HEK293 (cell line): ENCODE measurements around the gene PET100.

Source experiments
- CTCF ChIA-PET: fragments of 350-600 bp; formaldehyde crosslinking; extraction: SDS; loops from one replicate; lab custom pipeline; 2021; ENCODE audit warnings: antibody characterized with exemption; lab: Yijun Ruan, JAX
- POLR2A ChIA-PET: fragments of 300-600 bp; formaldehyde crosslinking; extraction: SDS; loops from one replicate; lab custom pipeline; 2020; ENCODE audit warnings: antibody characterized with exemption, inconsistent platforms; lab: Yijun Ruan, JAX
- H3K27ac ChIP-seq: fragments of 200-500 bp; sonication (Bioruptor generic); 2 replicates; pipeline ENCODE4 v1.5.1; 2014; ENCODE audit warnings: low read depth, low read length, control low read depth, inconsistent platforms; ENCODE audit errors: extremely low read depth
- H3K36me3 ChIP-seq, 2 experiments: fragments of 200-500 bp in 1 of 2; sonication (Bioruptor generic) in 1 of 2; 1 replicate in 1 of 2; 2 replicates in 1 of 2; pipeline ENCODE4 v1.5.1; 2014 to 2017; ENCODE audit warnings: inconsistent platforms in 2 of 2, low read length in 2 of 2; ENCODE audit not compliant: control insufficient read depth in 2 of 2, insufficient read depth in 1 of 2
- H3K4me1 ChIP-seq: fragments of 200-500 bp; sonication (Bioruptor generic); 2 replicates; pipeline ENCODE4 v1.5.1; 2014; ENCODE audit warnings: mild to moderate bottlenecking, low read length, inconsistent platforms; ENCODE audit not compliant: control insufficient read depth, insufficient read depth
- H3K4me3 ChIP-seq: 2 replicates; pipeline ENCODE4 v1.5.1; 2011; ENCODE audit warnings: low read depth, mild to moderate bottlenecking, control low read depth, low read length, moderate library complexity
- H3K9me3 ChIP-seq: fragments of 200-500 bp; sonication (Bioruptor generic); 2 replicates; pipeline ENCODE4 v1.5.1; 2014; ENCODE audit warnings: low read depth, low read length, inconsistent platforms; ENCODE audit not compliant: control insufficient read depth, insufficient read depth
- BCL11A ChIP-seq: fragments of 450-650 bp; formaldehyde crosslinking; IDR thresholded peaks from 2 replicates; pipeline ENCODE4 v1.5.1; 2016; ENCODE audit warnings: low read depth, missing biosample characterization, missing genetic modification characterization
- GLI2 ChIP-seq: fragments of 450-650 bp; formaldehyde crosslinking; IDR thresholded peaks from 2 replicates; pipeline ENCODE4; 2017; ENCODE audit warnings: missing biosample characterization, missing genetic modification characterization, low read depth, borderline replicate concordance
- GLIS1 ChIP-seq: fragments of 450-650 bp; formaldehyde crosslinking; IDR thresholded peaks from 2 replicates; pipeline ENCODE4 v1.5.1; 2016; ENCODE audit warnings: missing biosample characterization, missing genetic modification characterization
- KLF10 ChIP-seq: fragments of 450-650 bp; IDR thresholded peaks from 2 replicates; pipeline ENCODE4 v1.5.1; 2018; ENCODE audit warnings: missing biosample characterization, mild to moderate bottlenecking, missing genetic modification characterization
- OVOL3 ChIP-seq: fragments of 450-650 bp; formaldehyde crosslinking; IDR thresholded peaks from 2 replicates; pipeline ENCODE4 v1.5.1; 2016; ENCODE audit warnings: missing biosample characterization, missing genetic modification characterization
- SCRT2 ChIP-seq: fragments of 450-650 bp; formaldehyde crosslinking; IDR thresholded peaks from 2 replicates; pipeline ENCODE4 v1.5.1; 2016; ENCODE audit warnings: missing biosample characterization, missing genetic modification characterization
- ZBTB1 ChIP-seq: fragments of 450-650 bp; formaldehyde crosslinking; IDR thresholded peaks from 2 replicates; pipeline ENCODE4 v1.5.1; 2016; ENCODE audit warnings: missing biosample characterization, missing genetic modification characterization
- ZBTB20 ChIP-seq: fragments of 450-650 bp; formaldehyde crosslinking; IDR thresholded peaks from 2 replicates; pipeline ENCODE4 v1.5.1; 2016; ENCODE audit warnings: missing biosample characterization, missing genetic modification characterization
- ZFP37 ChIP-seq: fragments of 450-650 bp; formaldehyde crosslinking; IDR thresholded peaks from 2 replicates; pipeline ENCODE4 v1.5.1; 2016; ENCODE audit warnings: missing biosample characterization, missing genetic modification characterization
- ZNF133 ChIP-seq: fragments of 450-650 bp; formaldehyde crosslinking; IDR thresholded peaks from 2 replicates; pipeline ENCODE4 v1.5.1; 2016; ENCODE audit warnings: missing biosample characterization, missing genetic modification characterization
- ZNF146 ChIP-seq: fragments of 450-650 bp; formaldehyde crosslinking; IDR thresholded peaks from 2 replicates; pipeline ENCODE4 v1.5.1; 2016; ENCODE audit warnings: missing biosample characterization, missing genetic modification characterization
- ZNF19 ChIP-seq: fragments of 450-650 bp; formaldehyde crosslinking; IDR thresholded peaks from 2 replicates; pipeline ENCODE4; 2016; ENCODE audit warnings: missing biosample characterization, missing genetic modification characterization, low read depth
- ZNF23 ChIP-seq: fragments of 450-650 bp; formaldehyde crosslinking; IDR thresholded peaks from 2 replicates; pipeline ENCODE4 v1.5.1; 2016; ENCODE audit warnings: missing biosample characterization, missing genetic modification characterization, borderline replicate concordance
- ZNF350 ChIP-seq: fragments of 450-650 bp; formaldehyde crosslinking; IDR thresholded peaks from 2 replicates; pipeline ENCODE4 v1.5.0; 2017; ENCODE audit warnings: missing biosample characterization, mild to moderate bottlenecking, missing genetic modification characterization
- ZNF394 ChIP-seq: fragments of 450-650 bp; formaldehyde crosslinking; IDR thresholded peaks from 2 replicates; pipeline ENCODE4 v1.5.1; 2016; ENCODE audit warnings: missing biosample characterization, missing genetic modification characterization, mild to moderate bottlenecking, moderate library complexity, borderline replicate concordance
- ZNF530 ChIP-seq: fragments of 450-650 bp; formaldehyde crosslinking; IDR thresholded peaks from 2 replicates; pipeline ENCODE4 v1.5.1; 2016; ENCODE audit warnings: low read depth, missing biosample characterization, missing genetic modification characterization
- ZNF555 ChIP-seq: fragments of 450-650 bp; formaldehyde crosslinking; conservative IDR thresholded peaks from 2 replicates; pipeline ENCODE4 v1.5.1; 2017; ENCODE audit warnings: missing biosample characterization, mild to moderate bottlenecking, missing genetic modification characterization, inconsistent platforms
- ZNF560 ChIP-seq: fragments of 450-650 bp; formaldehyde crosslinking; IDR thresholded peaks from 2 replicates; pipeline ENCODE4 v1.5.1; 2017; ENCODE audit warnings: missing biosample characterization, missing genetic modification characterization, borderline replicate concordance
- ZNF585B ChIP-seq: fragments of 450-650 bp; formaldehyde crosslinking; IDR thresholded peaks from 2 replicates; pipeline ENCODE4 v1.5.1; 2016; ENCODE audit warnings: missing biosample characterization, missing genetic modification characterization
- ZNF704 ChIP-seq: fragments of 450-650 bp; formaldehyde crosslinking; IDR thresholded peaks from 2 replicates; pipeline ENCODE4 v1.5.1; 2016; ENCODE audit warnings: missing biosample characterization, missing genetic modification characterization
- ZNF747 ChIP-seq: fragments of 450-650 bp; formaldehyde crosslinking; IDR thresholded peaks from 2 replicates; pipeline ENCODE4 v1.5.1; 2016; ENCODE audit warnings: missing biosample characterization, missing genetic modification characterization
- ZSCAN16 ChIP-seq: fragments of 450-650 bp; formaldehyde crosslinking; IDR thresholded peaks from 2 replicates; pipeline ENCODE4 v1.5.1; 2016; ENCODE audit warnings: missing biosample characterization, missing genetic modification characterization
- ZSCAN4 ChIP-seq: fragments of 450-650 bp; formaldehyde crosslinking; IDR thresholded peaks from 2 replicates; pipeline ENCODE4 v1.5.1; 2017; ENCODE audit warnings: missing biosample characterization, missing genetic modification characterization
- TF ChIP-seq, protein P1 (sequence below): fragments of 450-650 bp; formaldehyde crosslinking; IDR thresholded peaks from 2 replicates; pipeline ENCODE4 v1.5.1; 2016; ENCODE audit warnings: missing biosample characterization, missing genetic modification characterization
- TF ChIP-seq, protein P2 (sequence below): IDR thresholded peaks from 2 replicates; pipeline ENCODE4 v1.6.1; 2011; ENCODE audit warnings: mild to moderate bottlenecking, low read depth, low read length, borderline replicate concordance
- TF ChIP-seq, protein P3 (sequence below): fragments of 450-650 bp; formaldehyde crosslinking; IDR thresholded peaks from 2 replicates; pipeline ENCODE4 v1.5.1; 2016; ENCODE audit warnings: missing biosample characterization, missing genetic modification characterization, borderline replicate concordance

PET100 gene

DNA sequence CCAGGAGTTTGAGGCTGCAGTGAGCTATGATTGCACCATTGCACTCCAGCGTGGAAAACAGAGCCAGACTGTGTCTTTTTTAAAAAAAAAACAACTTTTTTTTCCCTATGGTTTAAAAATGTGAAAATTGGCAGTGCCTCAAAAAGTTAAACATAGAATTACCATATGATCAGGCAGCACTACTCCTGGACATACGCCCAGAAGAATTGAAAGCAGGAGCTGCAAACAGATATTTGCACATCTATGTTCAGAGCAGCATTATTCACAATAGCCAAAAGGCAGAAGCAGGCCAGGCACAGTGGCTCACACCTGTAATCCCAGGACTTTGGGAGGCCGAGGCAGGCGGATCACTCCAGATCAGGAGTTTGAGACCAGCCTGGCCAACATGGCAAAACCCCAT is 35.5 kb downstream of the PET100 start:
- no peak overlapping the region for H3K27ac ChIP-seq
- no peak for TF ChIP-seq ZNF19 (tag by site-specific recombination)
- no peak for TF ChIP-seq ZNF704 (tag by site-specific recombination)
- TF ChIP-seq ZNF350 = no peak
- no peak for TF ChIP-seq BCL11A (tag by site-specific recombination)
- TF ChIP-seq ZNF747 (tag by site-specific recombination) = no peak
- no peak for TF ChIP-seq GLI2 (tag by site-specific recombination)
- TF ChIP-seq ZNF560 (tag by site-specific recombination) = no peak
- TF ChIP-seq, protein P1, sequence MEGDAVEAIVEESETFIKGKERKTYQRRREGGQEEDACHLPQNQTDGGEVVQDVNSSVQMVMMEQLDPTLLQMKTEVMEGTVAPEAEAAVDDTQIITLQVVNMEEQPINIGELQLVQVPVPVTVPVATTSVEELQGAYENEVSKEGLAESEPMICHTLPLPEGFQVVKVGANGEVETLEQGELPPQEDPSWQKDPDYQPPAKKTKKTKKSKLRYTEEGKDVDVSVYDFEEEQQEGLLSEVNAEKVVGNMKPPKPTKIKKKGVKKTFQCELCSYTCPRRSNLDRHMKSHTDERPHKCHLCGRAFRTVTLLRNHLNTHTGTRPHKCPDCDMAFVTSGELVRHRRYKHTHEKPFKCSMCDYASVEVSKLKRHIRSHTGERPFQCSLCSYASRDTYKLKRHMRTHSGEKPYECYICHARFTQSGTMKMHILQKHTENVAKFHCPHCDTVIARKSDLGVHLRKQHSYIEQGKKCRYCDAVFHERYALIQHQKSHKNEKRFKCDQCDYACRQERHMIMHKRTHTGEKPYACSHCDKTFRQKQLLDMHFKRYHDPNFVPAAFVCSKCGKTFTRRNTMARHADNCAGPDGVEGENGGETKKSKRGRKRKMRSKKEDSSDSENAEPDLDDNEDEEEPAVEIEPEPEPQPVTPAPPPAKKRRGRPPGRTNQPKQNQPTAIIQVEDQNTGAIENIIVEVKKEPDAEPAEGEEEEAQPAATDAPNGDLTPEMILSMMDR = no peak
- TF ChIP-seq ZBTB20 (tag by site-specific recombination) = no peak
- TF ChIP-seq OVOL3 (tag by site-specific recombination) = no peak
- TF ChIP-seq ZNF555 (tag by site-specific recombination) = no peak
- TF ChIP-seq, protein P2, sequence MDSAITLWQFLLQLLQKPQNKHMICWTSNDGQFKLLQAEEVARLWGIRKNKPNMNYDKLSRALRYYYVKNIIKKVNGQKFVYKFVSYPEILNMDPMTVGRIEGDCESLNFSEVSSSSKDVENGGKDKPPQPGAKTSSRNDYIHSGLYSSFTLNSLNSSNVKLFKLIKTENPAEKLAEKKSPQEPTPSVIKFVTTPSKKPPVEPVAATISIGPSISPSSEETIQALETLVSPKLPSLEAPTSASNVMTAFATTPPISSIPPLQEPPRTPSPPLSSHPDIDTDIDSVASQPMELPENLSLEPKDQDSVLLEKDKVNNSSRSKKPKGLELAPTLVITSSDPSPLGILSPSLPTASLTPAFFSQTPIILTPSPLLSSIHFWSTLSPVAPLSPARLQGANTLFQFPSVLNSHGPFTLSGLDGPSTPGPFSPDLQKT = no peak
- no peaks in the 10 kb centered on the region for H3K4me1 ChIP-seq
- ChIA-PET CTCF (interaction anchor here (0.7 to 1.9 kb wide), 3 partner anchors 12 to 169 kb away, joined by 3 to 6 read pairs (median 4); no protein-coding TSS in a partner anchor), POLR2A (no interaction called here)
- H3K9me3 ChIP-seq = no peaks in the 10 kb centered on the region
- H3K36me3 ChIP-seq = no peaks in the 10 kb centered on the region
- no peak overlapping the region for H3K4me3 ChIP-seq

GRCh38 chr19:7668842-7669241 is 39.2 kb downstream of the PET100 start, which contains the start of gene RETN:
TSS of gene RETN (plus strand) at chr19:7669049. CDS start at chr19:7669327, 278 bp downstream.
- ChIA-PET POLR2A (interaction anchor here (1.1 kb wide), 1 partner anchor 12 kb away, joined by 4 read pairs; the partner anchor contains the start of gene TRAPPC5), CTCF (interaction anchor here (1.4 kb wide), 1 partner anchor 12 kb away, joined by 5 read pairs; the partner anchor contains the start of gene TRAPPC5)
- Histone ChIP-seq H3K9me3 (no peaks in the 10 kb centered on the region), H3K4me3 (no peak within 1 kb of the TSS), H3K36me3 (no peaks in the 10 kb centered on the region), H3K4me1 (no peaks in the 10 kb centered on the region), H3K27ac (no peak within 1 kb of the TSS)
- no peak for TF ChIP-seq KLF10 (tag by site-specific recombination)
- TF ChIP-seq ZFP37 (tag by site-specific recombination) = no peak
- TF ChIP-seq ZNF23 (tag by site-specific recombination) = no peak
- no peak for TF ChIP-seq GLIS1 (tag by site-specific recombination)
- TF ChIP-seq, protein P2 = no peak
- no peak for TF ChIP-seq ZNF19 (tag by site-specific recombination)
- no peak for TF ChIP-seq ZNF146
- no peak for TF ChIP-seq ZSCAN4 (tag by site-specific recombination)
- TF ChIP-seq SCRT2 (tag by site-specific recombination) = no peak
- TF ChIP-seq, protein P3, sequence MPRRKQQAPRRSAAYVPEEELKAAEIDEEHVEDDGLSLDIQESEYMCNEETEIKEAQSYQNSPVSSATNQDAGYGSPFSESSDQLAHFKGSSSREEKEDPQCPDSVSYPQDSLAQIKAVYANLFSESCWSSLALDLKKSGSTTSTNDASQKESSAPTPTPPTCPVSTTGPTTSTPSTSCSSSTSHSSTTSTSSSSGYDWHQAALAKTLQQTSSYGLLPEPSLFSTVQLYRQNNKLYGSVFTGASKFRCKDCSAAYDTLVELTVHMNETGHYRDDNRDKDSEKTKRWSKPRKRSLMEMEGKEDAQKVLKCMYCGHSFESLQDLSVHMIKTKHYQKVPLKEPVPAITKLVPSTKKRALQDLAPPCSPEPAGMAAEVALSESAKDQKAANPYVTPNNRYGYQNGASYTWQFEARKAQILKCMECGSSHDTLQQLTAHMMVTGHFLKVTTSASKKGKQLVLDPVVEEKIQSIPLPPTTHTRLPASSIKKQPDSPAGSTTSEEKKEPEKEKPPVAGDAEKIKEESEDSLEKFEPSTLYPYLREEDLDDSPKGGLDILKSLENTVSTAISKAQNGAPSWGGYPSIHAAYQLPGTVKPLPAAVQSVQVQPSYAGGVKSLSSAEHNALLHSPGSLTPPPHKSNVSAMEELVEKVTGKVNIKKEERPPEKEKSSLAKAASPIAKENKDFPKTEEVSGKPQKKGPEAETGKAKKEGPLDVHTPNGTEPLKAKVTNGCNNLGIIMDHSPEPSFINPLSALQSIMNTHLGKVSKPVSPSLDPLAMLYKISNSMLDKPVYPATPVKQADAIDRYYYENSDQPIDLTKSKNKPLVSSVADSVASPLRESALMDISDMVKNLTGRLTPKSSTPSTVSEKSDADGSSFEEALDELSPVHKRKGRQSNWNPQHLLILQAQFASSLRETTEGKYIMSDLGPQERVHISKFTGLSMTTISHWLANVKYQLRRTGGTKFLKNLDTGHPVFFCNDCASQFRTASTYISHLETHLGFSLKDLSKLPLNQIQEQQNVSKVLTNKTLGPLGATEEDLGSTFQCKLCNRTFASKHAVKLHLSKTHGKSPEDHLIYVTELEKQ (tag by site-specific recombination) = no peak
- TF ChIP-seq ZNF530 (tag by site-specific recombination) = no peak
- no peak for TF ChIP-seq ZSCAN16
- no peak for TF ChIP-seq ZNF394 (tag by site-specific recombination)
- TF ChIP-seq ZNF585B (tag by site-specific recombination) = no peak
- TF ChIP-seq ZNF133 (tag by site-specific recombination) = no peak
- TF ChIP-seq ZBTB1 (tag by site-specific recombination) = no peak
